Fibroblast of mammary gland (primary cell): ENCODE results near the gene ANKRD40CL.

Experiments used
- DNase-seq: peaks from one replicate; pipeline ENCODE4 v3.0.0-alpha.2; 2010; ENCODE audit warnings: low read depth
- H3K4me3 ChIP-seq: 2 replicates; pipeline ENCODE4 v1.5.1; 2011; ENCODE audit warnings: low read depth, mild to moderate bottlenecking, low read length, moderate library complexity; ENCODE audit not compliant: control insufficient read depth
- CTCF ChIP-seq: conservative IDR thresholded peaks from 2 replicates; pipeline ENCODE4 v1.5.1; 2011; ENCODE audit warnings: low read depth, low read length, inconsistent platforms; ENCODE audit not compliant: control insufficient read depth, insufficient read depth

ANKRD40CL gene

GRCh38 chr17:50781167-50781566 lies 13.8 kb upstream of the ANKRD40CL start:
- no peak for DNase-seq
- no peak for TF ChIP-seq CTCF
- no peak overlapping the region for H3K4me3 ChIP-seq

- no peak for DNase-seq
Measured at GRCh38 chr17:50779747-50780353, 12.5 kb upstream of the ANKRD40CL start.

GRCh38 chr17:50778988-50779387 lies 11.7 kb upstream of the ANKRD40CL start:
- TF ChIP-seq CTCF = no peak
- DNase-seq = no peak
- no peak overlapping the region for H3K4me3 ChIP-seq

More at GRCh38 chr17:50779747-50780353, 12.5 kb upstream of the ANKRD40CL start:
- no peak overlapping the region for H3K4me3 ChIP-seq
- no peak for TF ChIP-seq CTCF

GRCh38 chr17:50778471-50778870 lies 11.2 kb upstream of the ANKRD40CL start:
- TF ChIP-seq CTCF = no peak
- DNase-seq = no peak
- no peak overlapping the region for H3K4me3 ChIP-seq

- H3K4me3 ChIP-seq = no peak overlapping the region
- no peak for DNase-seq
- TF ChIP-seq CTCF = no peak
Measured at GRCh38 chr17:50775926-50776325, 8.6 kb upstream of the ANKRD40CL start.

GRCh38 chr17:50774225-50774803 lies 7.0 kb upstream of the ANKRD40CL start:
- TF ChIP-seq CTCF = no peak
- no peak overlapping the region for H3K4me3 ChIP-seq
- no peak for DNase-seq
